ENCODE measurements around the gene NUP160. TPM values are rescaled to one million over a fixed set of nuclear protein-coding genes. Genes with fewer than 3 reads are reported as not detected.
"Not testable (repeated sequence)": the region's sequence is repeated elsewhere in the genome, so short reads cannot be mapped to it uniquely, and the experiment has no call there.

NUP160 gene
- polyA plus RNA-seq, 5 donors = 56.6 to 86.5 (median 79.0) TPM

DNA sequence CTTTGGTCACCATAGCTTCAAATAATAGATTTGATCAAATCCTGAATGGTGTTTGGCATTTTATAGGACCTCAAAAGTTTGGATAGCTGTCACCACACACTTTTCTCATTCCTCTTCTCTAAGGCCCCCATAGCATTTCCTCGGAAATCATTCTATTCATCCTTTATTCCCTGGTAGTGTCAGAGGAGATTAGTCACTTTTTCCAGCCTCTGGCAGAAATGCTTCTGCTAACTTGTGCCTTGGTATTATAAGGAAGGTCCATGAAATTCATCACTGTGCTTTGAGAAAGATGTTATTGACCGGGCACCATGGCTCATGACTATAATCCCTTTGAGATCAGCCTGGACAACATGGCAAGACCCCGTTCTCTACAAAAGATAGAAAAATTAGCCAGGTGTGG lies 19.7 kb upstream of the NUP160 start:
- DNase-seq = no peak

DNA sequence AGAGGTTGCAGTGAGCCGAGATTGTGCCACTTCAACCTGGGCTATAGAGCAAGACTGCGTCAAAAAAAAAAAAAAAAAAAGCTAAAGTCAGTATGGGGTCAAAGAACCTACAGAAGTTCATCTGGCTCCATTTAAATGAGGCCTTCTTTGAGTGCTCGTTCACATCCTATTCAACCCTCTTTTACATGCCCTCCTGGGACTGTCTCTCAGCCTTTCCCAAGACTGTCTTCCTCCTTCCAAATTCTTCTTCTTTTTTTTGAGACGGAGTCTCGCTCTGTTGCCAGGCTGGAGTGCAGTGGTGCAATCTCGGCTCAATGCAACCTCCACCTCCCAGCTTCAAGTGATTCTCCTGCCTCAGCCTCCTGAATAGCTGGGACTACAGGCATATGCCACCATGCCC lies 18.7 kb upstream of the NUP160 start:
- DNase-seq = not testable (repeated sequence)

DNA sequence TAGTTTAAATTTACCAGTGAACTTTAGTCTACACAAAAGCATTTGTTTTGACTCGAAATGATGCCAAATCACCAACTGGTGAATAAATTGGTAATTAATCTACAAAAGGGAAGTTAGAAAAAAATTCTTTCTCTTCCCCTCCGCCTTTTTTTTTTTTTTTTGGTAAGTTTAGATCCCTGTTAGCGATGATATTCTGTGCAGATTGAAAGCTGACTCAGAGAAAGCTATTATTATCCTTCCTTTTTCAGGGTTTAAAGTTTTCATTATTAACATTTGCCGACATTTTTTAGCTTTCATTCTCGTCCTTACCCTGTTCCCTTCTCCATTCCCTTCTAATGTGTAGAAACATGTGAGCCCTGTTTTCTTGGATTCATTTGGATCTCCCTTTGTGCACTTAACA lies 16.8 kb upstream of the NUP160 start:
- DNase-seq = no peak

DNA sequence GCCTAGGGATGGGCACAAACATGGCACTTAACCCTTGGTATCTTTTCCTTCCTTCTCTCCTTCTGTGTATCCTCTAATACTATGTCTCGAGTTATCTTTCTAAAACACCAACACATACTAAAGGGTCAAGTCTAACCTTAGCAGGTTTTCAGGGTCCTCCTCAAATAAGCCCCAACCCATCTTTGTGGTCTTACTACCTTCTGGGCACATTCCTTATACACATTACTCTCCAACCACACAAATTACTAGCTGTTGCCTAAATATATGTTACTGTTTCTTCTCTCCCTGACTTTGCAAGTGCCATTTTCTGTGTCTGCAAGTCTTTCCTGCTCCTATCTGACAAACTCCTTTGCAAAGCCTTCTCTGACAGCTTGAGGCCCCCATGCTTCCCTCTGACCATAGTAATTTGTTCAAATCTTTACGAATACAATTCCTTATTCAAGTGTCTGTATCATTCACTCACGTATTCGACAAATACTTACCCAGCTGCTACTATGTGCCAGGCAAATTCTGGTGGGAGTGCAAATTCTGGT lies 15.8 kb upstream of the NUP160 start:
- DNase-seq = no peak

DNA sequence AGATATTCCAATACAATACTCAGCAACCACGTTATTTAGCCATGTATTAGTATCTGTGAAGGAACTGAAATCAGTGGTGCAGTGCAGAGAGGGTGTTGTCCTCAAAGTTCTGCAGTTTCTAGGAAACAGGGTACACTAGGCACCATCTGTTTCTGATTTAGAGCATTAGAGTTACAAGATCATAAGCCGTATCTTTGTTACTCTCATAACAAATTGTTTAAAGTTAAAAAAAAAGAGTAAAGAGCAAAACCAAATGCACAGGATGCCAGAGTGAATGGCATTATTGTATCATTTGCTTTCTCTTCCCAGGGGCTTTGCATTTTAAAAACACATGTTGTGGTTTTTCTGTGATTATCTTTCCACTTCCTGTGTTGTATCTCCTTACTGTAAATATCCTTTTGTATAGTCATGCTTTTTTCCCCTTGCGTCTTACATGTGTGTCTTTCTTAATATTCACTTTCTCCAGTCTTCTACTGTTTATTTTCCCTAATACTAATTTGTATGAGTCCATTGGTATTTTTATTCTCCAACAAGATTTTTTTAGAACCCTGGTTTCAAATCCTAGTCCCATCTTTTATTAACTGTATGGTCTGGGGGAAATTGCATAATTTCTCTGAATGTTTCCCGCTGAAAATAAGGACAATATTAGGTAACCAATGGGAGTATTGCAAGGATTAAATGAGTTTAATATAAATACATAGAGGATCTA lies 15.2 kb upstream of the NUP160 start:
- no peak for DNase-seq

DNA sequence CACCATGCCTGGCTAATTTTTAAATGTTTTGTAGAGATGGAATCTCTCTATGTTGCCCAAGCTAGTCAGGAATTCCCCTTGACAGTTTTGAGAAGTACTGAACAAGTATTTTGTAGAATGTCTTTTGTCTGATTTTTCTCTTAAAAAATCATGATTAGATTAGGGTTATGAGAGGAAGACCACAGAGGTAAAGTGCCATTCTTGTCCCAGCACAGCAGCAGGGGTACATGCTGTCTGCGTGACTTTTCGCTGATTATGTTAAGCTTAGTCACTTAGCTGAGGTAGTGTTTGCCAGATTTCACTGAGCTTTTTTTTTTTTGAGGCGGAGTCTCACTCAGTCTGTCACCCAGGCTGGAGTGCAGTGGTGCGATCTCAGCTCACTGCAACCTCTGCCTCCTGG lies 13.6 kb upstream of the NUP160 start:
- DNase-seq = no peak

DNA sequence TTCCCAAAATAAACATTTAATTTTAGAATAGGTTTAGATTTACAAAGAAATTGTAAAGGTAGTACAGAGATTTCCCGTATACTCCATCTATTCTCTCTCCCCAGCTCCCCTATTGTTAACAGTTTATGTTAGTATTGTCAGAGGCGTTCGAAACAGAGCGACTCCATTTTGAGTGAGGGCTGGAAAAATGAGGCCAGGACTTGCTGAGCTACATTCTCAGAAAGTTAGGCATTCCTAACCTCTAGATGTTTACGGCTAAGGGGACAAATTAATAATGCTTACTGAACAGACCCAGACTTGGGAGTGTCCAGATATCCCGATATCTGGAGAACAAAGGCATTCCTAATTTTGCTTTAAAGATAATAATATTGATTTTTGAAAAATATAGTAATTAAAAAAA lies 12.4 kb upstream of the NUP160 start:
- DNase-seq = no peak

DNA sequence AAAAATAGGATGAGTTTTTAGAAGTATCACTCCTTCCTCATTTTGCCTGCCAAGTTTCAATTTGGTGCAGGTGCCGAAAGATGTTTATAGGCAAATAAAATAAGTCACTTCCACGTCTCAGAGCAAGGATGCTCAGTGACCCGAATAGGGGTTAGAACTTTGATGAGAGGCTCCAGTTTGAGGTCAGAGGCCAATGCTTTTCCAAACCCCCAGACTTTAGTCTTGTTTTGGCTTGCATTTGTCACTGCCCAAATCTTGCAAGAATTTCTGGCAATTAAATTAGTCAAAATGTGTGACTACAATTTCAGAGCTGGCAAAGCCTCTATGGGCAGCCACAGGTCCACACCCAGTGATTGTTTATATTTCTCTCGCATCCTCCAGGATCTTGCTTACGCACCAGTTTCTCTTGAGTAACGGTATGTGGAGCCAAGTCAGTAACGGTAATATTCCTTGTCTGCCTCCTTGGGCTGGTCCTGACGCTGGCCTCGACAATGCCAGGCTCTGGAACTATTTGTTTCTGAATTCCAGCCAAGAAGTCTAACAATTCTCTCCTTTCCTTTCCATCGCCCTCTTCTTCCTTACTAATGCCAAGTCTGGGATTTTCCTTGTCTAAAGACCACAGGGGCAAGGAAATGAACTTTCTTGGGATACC lies 9.9 kb upstream of the NUP160 start:
- no peak for DNase-seq

DNA sequence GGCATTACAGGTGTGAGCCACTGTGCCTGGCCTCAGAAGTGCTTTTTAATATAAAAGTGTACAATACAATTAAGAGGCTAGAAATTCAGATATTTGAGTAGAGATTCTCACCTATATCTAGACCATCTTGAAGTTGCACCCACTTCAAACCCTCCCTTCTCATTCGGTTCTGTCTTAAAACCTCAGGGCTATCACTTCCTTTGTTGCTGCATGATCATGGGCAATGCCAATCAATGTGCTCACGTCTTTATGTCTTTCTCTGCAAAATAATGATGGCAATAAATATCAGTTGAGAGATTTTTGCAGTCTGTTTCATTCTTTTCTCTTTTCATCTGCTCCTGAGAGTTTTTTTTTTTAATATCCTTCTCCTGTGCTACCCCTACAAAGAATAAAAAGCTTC lies 9.3 kb upstream of the NUP160 start:
- no peak for DNase-seq

DNA sequence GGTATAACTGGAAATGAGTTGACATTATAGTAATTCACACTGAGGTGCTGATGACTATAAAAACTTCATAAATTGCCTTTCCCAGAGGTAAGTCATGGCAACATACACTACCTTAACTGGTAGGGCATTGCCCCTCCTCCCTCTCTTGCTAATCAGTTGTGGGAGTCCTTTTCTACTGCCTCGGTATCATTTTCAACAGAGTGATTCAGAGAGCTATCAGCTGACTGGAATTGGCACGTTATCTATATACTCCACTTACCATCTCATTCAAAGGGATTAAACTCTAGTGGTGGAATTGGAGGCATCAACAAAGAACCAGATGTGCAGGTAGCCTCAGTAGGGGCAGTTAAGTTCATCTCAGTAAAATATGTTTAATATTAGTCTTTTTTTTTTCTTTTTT lies 8.0 kb upstream of the NUP160 start:
- DNase-seq = no peak

DNA sequence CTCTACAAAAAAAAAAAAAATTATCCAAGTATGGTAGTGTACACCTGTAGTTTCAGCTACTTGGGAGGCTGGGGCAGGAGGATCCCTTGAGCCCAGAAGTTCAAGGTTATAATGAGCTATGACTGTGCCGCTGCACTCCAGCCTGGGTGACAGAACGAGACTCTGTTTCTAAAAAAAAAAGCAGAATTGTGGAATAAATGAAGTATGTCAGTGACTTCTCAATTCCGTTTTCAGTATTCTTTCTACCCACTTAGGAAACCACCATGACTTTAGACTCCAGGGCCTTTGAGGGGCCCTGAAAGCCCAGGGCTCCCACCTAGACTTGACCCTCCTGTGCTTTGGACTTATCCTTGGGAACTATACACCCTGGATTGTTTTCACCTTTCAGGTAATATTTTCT lies 6.5 kb upstream of the NUP160 start:
- no peak for DNase-seq

DNA sequence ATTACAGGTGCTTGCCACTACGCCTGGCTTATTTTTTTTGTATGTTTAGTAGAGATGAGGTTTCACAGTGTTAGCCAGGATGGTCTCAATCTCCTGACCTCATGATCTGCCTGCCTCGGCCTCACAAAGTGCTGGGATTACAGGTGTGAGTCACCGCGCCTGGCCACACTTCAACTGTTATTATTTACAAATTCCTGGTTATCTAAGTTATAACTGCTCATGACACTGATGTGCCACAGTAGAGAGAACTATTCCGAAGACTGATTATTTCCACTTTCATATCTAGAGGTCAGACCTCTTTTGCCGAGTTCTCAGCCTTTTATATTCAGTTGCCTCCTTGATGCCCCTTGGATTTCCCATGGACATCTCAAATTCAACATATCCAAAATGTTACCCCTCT lies 3.9 kb upstream of the NUP160 start:
- no peak for DNase-seq

DNA sequence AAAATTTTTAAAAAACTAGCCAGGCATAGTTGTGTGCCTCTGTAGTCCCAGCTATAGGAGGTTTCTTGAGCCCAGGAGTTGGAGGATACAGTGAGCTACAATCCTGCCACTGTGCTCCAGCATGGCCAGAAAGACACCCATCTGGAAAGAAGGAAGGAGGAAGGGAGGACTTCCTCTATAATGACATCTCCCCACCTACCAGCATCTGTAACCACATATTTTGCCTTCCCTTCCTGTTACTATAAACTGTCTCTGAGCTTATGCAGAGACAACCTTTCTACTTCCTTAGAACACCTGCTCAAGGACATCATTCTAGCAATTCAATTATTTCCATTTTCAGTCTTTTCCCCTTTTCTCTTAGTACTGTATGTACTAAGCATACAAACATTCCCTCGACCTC lies 2.2 kb upstream of the NUP160 start:
- no peak for DNase-seq

DNA sequence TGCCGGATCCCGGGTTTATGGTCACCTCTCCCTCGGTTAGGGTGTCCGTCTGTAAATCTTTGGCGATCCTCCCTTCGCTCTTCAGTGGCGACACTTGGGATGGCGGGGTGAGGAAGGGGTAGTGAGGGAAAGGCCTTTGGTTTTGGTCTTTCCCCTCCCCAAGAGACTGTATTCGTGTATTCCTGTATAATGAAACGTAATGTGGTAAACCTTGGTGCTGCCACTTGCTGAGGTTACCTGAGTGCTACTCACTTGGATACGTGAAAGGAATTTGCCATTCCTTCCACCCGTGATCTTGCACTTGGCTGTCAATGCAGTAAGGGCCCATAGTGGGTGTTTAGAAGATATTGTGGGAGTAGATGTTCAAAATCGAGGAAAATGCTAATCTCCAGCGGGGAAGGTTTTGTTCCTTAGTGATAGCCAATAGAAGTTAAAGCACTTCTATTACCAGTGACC lies 578 bp upstream of the NUP160 start:
- no peak for DNase-seq

DNA sequence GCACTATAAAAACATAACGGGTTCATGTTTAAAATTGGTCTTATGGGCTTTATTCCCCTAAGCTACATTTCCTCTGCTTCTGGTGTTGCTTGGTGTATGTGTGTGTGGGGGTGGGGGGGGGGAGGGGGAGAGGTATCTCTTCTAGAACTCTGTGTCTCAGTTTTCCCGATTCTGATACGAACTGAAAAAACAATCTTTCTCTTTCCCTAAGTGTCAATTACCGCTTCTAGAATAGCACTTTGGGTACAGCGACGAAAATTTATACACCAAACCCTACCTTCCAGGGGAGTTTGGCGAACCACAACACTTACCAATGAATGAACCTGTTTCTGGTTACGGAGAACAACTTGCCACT lies 636 bp downstream of the NUP160 start:
- DNase-seq = no peak

DNA sequence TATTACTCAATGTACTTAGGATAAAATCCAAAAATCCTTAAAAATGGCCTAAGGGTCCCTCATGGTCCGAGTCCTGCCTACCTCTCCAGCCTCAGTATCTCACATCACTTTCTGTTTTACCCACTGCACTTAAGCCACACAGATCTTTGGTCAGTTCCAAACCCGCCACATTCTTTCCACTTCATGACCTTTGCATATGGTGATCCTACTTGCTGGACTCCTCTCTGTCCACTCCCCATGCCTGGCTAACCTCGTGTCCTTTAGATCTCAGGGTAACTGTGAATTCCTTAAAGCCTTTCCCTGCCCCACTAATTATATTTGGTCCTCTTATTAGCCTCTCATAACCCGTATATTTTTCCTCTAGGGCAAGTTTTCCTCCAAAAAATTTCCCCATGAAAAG lies 1.2 kb downstream of the NUP160 start:
- DNase-seq = no peak

DNA sequence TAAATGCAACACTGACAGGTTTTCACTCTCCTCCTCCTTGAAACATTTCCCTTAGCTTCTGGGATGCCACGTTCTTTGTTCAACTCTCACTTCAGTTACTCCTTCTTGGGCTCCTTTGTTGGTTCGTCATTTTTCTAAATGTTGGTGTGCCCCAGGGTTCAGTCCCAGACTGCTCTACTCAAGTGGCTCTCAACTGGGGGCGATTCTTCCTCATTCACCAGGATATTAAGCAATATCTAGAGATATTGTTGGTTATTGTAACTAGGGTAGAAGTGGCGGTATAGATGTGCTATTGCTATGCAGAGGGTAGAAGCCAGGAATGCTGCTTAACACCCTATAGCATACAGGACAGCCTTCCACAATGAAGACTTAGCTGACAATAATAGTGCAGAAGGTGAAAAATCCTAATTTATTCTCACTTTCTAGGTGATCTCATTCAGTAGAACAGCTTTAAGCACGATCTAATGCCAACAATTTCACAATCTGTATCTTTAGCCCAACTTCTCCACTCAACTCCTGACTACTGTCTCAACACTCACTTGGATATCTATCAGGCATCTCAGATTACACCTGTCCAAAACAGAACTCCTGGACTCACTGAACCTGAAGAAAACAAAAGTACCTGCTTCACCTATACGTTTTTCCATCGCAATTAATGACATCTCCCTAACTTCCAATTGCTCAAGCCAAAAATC lies 4.6 kb downstream of the NUP160 start:
- DNase-seq = no peak

DNA sequence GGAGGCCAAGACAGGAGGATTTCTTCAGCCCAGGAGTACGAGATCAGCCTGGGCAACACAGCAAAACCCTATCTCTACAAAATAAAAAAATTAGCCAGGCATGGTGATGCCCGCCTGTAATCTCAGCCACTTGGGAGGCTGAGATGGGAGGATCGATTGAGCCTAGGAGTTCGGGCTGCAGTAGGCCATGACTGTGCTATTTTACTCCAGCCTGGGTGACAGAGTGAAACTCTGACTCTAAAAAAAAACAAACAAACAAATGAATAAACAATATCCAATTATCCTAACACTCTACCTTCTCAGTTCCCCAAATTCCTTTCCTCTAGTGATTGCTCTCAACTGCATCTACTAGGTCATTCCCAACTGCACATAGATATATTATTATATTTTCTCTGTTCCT lies 5.4 kb downstream of the NUP160 start:
- no peak for DNase-seq

DNA sequence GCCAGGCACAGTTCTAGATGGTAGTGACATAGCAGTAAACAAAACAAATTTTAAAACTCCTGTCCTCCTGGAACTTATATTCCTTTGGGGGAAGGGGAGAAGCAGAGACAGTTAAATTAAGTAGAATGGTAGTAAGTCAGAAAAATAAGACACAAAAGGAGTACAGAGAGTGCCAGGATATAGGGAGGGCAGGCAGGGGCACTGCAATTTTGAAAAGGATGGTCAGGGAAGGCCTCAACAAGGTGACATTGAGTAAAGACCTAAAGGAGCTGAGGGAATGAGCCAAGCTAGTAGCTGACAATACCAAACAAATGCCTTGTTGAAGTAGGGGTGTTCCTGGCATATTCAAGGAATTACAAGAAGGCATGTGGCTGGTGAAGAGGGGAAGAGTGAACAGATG lies 10.2 kb downstream of the NUP160 start:
- DNase-seq = no peak

DNA sequence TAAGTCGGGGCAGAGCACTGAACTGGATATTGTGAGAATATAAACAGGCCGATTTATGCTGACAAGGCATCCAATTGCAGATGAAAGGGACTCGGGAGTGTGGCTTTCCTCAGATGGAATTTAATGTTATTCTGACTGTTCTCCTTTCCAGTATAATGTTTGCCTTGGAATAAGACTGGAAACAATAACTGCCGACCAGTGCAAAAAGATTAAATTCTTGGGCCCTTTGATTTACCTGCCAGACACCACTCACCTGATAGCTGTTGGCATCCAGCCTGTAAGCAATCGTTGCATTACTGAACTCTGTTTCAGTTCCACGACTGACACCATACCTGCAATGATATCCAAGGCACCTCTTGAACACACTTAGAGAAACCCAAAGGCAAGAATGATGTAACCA lies 10.9 kb downstream of the NUP160 start:
- DNase-seq = no peak

DNA sequence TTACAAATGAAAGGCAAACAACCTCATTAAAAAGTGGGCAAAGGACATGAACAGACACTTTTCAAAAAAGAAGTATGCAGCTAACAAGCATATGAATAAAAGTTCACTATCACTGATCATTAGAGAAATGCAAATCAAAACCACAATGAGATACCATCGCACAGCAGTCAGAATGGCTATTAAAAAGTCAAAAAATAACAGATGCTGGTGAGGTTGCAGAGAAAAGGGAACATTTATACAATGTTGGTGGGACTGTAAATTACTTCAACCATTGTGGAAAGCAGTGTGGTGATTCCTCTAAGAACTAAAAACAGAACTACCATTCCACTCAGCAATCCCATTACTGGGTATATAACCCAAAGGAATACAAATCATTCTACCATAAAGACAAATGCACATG lies 18.1 kb downstream of the NUP160 start:
- DNase-seq = not testable (repeated sequence)

DNA sequence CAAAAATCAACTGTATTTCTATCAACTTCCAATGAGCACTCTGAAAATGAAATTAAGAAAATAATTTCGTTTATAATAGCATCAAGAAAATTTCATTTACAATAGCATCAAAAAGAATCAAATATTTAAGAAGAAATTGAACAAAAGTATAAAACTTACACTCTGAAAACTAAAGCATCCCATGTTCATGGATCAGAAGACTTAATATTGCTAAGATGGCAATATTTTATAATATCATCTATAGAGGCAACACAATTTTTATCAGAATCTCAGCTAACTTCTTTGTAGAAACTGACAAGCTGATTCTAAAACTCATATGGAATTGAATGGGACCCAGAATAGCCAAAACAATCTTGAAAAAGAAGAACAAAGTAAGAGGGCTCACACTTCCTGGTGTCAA lies 19.9 kb downstream of the NUP160 start:
- no peak for DNase-seq

DNA sequence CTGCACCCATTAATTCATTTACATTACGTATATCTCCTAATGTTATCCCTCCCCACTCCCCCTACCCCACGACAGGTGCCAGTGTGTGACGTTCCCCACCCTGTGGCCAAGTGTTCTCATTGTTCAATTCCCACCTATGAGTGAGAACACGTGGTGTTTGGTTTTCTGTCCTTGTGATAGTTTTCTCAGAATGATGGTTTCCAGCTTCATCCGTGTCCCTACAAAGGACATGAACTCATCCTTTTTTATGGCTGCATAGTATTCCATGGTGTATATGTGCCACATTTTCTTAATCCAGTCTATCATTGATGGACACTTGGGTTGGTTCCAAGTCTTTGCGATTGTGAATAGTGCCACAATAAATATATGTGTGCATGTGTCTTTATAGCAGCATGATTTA lies 25.5 kb downstream of the NUP160 start:
- DNase-seq = not testable (repeated sequence)
